Effector memory CD8-positive, alpha-beta T cell (primary cell): ENCODE results near the gene MXRA7.
"Not testable (repeated sequence)": the region's sequence is repeated elsewhere in the genome, so short reads cannot be mapped to it uniquely, and the experiment has no call there.

ENCODE experiments used
- ATAC-seq: fragments of 150-1000 bp; cut with Tn5 transposase; replicated peaks from 2 replicates; pipeline ENCODE4 v1.10.0; 2021; ENCODE audit warnings: mild to moderate bottlenecking, moderate library complexity
- DNase-seq, 3 experiments: peaks; one replicate each; pipeline ENCODE4 v3.0.0; 2021
- H3K27ac Mint-ChIP-seq, 2 donors: one replicate each; pipeline ENCODE4 v1.8.0; 2022; ENCODE audit warnings: mild to moderate bottlenecking in 2 of 2, mixed read lengths in 2 of 2, moderate library complexity in 2 of 2
- H3K27me3 Mint-ChIP-seq, 2 donors: one replicate each; pipeline ENCODE4 v1.8.0; 2022; ENCODE audit warnings: mixed read lengths in 2 of 2
- H3K36me3 Mint-ChIP-seq: one replicate; pipeline ENCODE4 v1.8.0; 2022; ENCODE audit warnings: mild to moderate bottlenecking, moderate library complexity, mixed read lengths; ENCODE audit not compliant: insufficient read depth
- H3K4me1 Mint-ChIP-seq, 2 donors: one replicate each; pipeline ENCODE4 v1.8.0; 2022; ENCODE audit warnings: low read depth in 2 of 2, mixed read lengths in 2 of 2
- H3K4me3 Mint-ChIP-seq, 2 donors: one replicate each; pipeline ENCODE4 v1.8.0; 2022; ENCODE audit warnings: mild to moderate bottlenecking in 2 of 2, mixed read lengths in 2 of 2, moderate library complexity in 2 of 2
- H3K9me3 Mint-ChIP-seq, 2 donors: one replicate each; pipeline ENCODE4 v1.8.0; 2022; ENCODE audit warnings: mixed read lengths in 2 of 2
- total RNA-seq, 9 experiments: gene quantifications; one replicate each; lab custom pipeline; 2026; lab: John Stamatoyannopoulos, UW

Gene MXRA7, protein sequence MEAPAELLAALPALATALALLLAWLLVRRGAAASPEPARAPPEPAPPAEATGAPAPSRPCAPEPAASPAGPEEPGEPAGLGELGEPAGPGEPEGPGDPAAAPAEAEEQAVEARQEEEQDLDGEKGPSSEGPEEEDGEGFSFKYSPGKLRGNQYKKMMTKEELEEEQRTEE
- total RNA-seq = 2.9 to 79.3 (median 25.9) reads per million in 9 experiments

- DNase-seq = peak; percentile 49 to 53 (median 50)
- no peaks in the 10 kb centered on the region for H3K9me3 Mint-ChIP-seq
- H3K4me1 Mint-ChIP-seq = peaks cover 38 to 45% of the 10 kb centered on the region in 2 donors
- peak within 1 kb of the TSS; percentile 72 to 73 for H3K4me3 Mint-ChIP-seq
- ATAC-seq = peak; percentile 62
- no peaks in the 10 kb centered on the region for H3K27me3 Mint-ChIP-seq
- peaks cover 39% of the 10 kb centered on the region for H3K36me3 Mint-ChIP-seq
- peak within 1 kb of the TSS; percentile 60 to 78 for H3K27ac Mint-ChIP-seq
Measured at GRCh38 chr17:76710863-76711611, at the start of gene MXRA7. MXRA7 (minus strand) TSS chr17:76710965; CDS start chr17:76710946, 19 bp downstream.

GRCh38 chr17:76758570-76758969, 47.8 kb upstream of the MXRA7 start:
- DNase-seq (no peak), ATAC-seq (no peak)
- Mint-ChIP-seq H3K4me1 (peaks cover under 1 to 1% of the 10 kb centered on the region in 2 donors), H3K36me3 (peaks cover 6% of the 10 kb centered on the region), H3K27me3 (no peaks in the 10 kb centered on the region), H3K27ac (no peak overlapping the region), H3K9me3 (no peaks in the 10 kb centered on the region), H3K4me3 (no peak overlapping the region)

- H3K4me1 Mint-ChIP-seq = peaks cover 8 to 13% of the 10 kb centered on the region in 2 donors
- H3K9me3 Mint-ChIP-seq = no peaks in the 10 kb centered on the region
- DNase-seq (no peak), ATAC-seq (no peak)
- peaks cover 10% of the 10 kb centered on the region for H3K36me3 Mint-ChIP-seq
- H3K27me3 Mint-ChIP-seq = no peaks in the 10 kb centered on the region
- H3K4me3 Mint-ChIP-seq = no peak overlapping the region
- peak overlapping the region in 1 of 2 donors; percentile 2 for H3K27ac Mint-ChIP-seq
Measured at GRCh38 chr17:76757256-76757655, 46.5 kb upstream of the MXRA7 start.

DNA sequence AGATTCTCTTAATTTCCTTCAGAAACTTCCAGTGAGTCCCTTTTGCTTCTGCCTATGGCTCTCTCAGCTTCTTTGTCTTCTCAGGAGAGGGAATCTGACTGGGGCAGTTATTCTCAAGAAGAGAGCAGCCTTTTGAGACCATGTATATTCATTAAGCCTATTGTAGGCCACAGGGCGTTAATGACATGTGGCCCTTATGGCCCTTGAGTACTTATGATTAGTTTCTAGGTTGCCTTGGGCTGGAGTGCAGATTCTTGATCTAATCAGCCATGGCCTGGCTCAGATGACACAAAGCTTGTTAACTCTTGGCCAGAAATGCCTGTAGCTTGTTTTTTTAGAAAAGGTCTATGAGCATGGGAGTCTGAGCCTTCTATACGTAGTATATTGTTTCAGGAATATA, 44.5 kb upstream of the MXRA7 start:
- Mint-ChIP-seq H3K4me3 (no peak overlapping the region), H3K36me3 (peaks cover 10% of the 10 kb centered on the region), H3K27ac (no peak overlapping the region), H3K4me1 (peaks cover 10 to 17% of the 10 kb centered on the region in 2 donors), H3K9me3 (no peaks in the 10 kb centered on the region), H3K27me3 (no peaks in the 10 kb centered on the region)
- ATAC-seq = no peak
- no peak for DNase-seq

DNA sequence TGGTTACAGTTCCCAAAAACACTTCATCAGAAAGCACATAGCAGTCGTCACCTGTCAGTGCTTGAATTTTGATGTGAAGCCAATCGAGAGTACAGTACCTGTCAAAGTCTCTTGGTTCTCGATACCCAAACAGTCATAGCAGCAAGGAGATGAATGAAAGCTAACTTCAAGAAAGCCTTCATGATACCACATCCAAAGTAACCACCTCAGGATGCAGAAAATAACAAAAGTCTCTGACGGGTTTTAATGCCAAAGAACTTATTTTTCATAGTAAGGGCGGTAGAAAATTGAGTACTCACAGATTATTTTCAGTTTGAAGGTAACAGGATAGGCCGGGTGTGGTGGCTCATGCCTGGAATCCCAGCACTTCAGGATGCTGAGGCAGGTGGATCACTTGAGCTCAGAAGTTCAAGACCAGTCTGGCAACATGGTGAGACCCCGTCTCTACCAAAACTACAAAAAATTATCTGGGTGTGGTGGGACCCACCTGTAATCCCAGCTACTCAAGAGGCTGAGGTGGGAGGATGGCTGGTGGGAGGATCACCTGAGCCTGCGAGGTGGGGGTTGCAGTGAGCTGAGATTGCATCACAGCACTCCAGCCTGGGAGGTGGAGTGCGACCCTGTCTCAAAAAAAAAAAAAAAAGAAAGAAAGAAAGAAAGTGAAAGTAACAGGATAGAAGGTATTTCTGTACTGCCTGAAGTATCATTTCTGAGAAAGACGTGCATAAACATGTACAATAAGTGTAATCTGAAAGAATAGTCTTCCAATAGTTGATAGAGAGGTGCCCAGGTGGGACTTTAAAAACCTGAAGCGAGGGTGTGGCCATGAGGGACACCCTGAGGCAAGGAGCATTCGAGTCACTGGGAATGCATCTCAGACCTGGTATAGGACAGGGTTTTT, 42.5 kb upstream of the MXRA7 start:
- Mint-ChIP-seq H3K9me3 (no peaks in the 10 kb centered on the region), H3K27ac (peak overlapping the region; percentile 94 to 99), H3K4me3 (peak overlapping the region; percentile 93 to 94), H3K4me1 (peaks cover 10 to 17% of the 10 kb centered on the region in 2 donors), H3K27me3 (no peaks in the 10 kb centered on the region), H3K36me3 (peaks cover 24% of the 10 kb centered on the region)
- DNase-seq (no peak), ATAC-seq (peak; percentile 62)

DNA sequence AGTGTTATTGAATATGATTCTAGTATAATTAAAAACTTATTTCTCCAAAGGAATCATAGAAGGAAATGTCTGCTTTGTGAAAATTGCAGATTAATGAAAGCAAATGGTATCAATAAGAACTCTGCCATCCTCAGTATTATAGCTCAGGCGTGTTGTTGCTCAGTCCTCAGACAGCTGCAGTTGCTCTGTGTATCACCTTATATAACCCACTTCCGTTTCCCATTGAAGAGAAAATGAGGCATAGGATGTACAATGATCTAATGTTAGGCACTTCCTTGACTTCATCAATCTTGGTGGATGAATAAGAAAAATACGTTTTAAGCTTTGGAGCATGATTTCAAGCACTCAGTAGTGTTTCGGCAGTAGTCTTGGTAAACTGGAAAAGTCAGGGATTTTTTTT, 41.2 kb upstream of the MXRA7 start:
- ATAC-seq = peak; percentile 85
- no peaks in the 10 kb centered on the region for H3K9me3 Mint-ChIP-seq
- H3K27me3 Mint-ChIP-seq = no peaks in the 10 kb centered on the region
- H3K36me3 Mint-ChIP-seq = peaks cover 26% of the 10 kb centered on the region
- no peak for DNase-seq
- peaks cover 10 to 17% of the 10 kb centered on the region in 2 donors for H3K4me1 Mint-ChIP-seq
- peak overlapping the region; percentile 93 to 94 for H3K4me3 Mint-ChIP-seq
- peak overlapping the region; percentile 94 to 99 for H3K27ac Mint-ChIP-seq

DNA sequence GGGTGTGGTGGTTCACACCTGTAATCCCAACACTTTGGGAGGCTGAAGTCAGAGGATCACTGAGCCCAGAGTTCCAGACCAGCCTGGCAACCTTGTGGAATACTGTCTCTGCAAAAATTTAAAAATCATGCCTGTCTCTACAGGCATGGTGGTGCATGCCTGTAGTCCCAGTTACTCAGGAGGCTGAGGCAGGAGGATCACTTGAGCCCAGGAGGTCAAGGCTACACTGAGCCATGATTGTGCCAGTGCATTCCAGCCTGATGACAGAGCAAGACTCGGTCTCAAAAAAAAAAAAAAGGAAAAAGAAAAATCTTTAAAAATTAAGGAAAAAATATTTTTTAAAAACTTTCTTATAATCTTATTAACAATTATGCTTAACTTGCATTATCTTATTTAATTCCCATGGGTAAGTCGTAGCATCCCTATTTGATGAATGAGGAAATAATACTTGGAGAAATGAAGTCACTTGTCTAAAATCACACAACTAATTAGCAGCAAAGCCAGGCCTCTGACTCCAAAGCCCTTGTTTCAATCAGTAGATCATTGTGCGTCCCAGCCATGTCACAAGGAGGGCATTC, 40.7 kb upstream of the MXRA7 start:
- H3K27me3 Mint-ChIP-seq = no peaks in the 10 kb centered on the region
- peaks cover 10 to 17% of the 10 kb centered on the region in 2 donors for H3K4me1 Mint-ChIP-seq
- H3K4me3 Mint-ChIP-seq = peak overlapping the region in 1 of 2 donors; percentile 93
- H3K9me3 Mint-ChIP-seq = no peaks in the 10 kb centered on the region
- DNase-seq = no peak
- peak overlapping the region; percentile 94 to 99 for H3K27ac Mint-ChIP-seq
- H3K36me3 Mint-ChIP-seq = peaks cover 30% of the 10 kb centered on the region
- no peak for ATAC-seq

DNA sequence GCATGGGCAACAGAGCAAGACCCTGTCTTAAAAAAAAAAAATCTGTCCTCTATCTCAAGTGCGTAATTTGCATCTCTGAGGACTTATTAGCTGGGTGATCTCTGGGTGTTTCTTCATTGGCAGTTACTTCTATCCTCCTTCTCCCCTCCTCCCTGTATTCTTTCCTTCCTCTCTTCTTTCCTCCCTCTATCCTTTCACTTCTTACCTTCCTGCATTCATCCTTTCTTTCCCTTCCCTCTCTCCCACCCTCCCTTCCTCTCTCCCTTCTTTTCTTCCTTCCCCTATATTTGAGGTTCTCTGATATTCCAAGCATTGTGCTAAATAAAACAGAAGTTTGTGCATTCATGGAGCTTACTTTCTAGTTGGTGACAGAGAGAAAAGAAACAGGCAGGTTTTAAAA, 37.9 kb upstream of the MXRA7 start:
- no peaks in the 10 kb centered on the region for H3K27me3 Mint-ChIP-seq
- no peaks in the 10 kb centered on the region for H3K9me3 Mint-ChIP-seq
- DNase-seq (no peak), ATAC-seq (no peak)
- no peak overlapping the region for H3K4me3 Mint-ChIP-seq
- H3K4me1 Mint-ChIP-seq = peaks cover 10 to 17% of the 10 kb centered on the region in 2 donors
- peak overlapping the region in 1 of 2 donors; percentile 62 for H3K27ac Mint-ChIP-seq
- peaks cover 32% of the 10 kb centered on the region for H3K36me3 Mint-ChIP-seq

- H3K27me3 Mint-ChIP-seq = no peaks in the 10 kb centered on the region
- no peak overlapping the region for H3K4me3 Mint-ChIP-seq
- peaks cover 2 to 9% of the 10 kb centered on the region in 2 donors for H3K4me1 Mint-ChIP-seq
- H3K36me3 Mint-ChIP-seq = peaks cover 35% of the 10 kb centered on the region
- no peak for ATAC-seq
- peak overlapping the region in 1 of 2 donors; percentile 62 for H3K27ac Mint-ChIP-seq
- H3K9me3 Mint-ChIP-seq = no peaks in the 10 kb centered on the region
- no peak for DNase-seq
Measured at GRCh38 chr17:76747716-76748363, 37.1 kb upstream of the MXRA7 start.

- not testable (repeated sequence) for H3K27me3 Mint-ChIP-seq, ATAC-seq, DNase-seq, H3K4me3 Mint-ChIP-seq, H3K27ac Mint-ChIP-seq, H3K9me3 Mint-ChIP-seq, H3K4me1 Mint-ChIP-seq
- H3K36me3 Mint-ChIP-seq = peaks cover 51% of the 10 kb centered on the region
Measured at GRCh38 chr17:76745785-76746184, 35.0 kb upstream of the MXRA7 start.

DNA sequence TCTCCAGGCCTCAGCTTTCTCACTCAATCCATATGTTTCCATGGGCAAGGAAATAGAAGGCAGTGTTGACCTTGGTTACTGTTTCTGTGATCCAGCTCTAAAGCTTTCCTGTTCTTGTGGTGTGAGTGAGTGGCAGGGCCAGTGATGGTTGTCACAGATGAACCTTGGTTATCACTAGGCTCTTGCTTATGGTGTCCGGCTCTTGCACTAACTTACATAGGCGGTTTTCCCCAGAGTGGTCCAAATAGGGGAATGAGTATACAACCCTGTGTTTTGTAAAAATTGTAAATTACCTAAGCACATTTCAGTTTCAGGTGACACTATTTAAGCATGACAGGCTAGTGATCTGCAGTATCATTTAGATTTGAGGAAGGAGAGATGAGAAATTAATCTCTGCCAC, 34.0 kb upstream of the MXRA7 start:
- peaks cover 0 to 3% of the 10 kb centered on the region in 2 donors for H3K4me1 Mint-ChIP-seq
- no peaks in the 10 kb centered on the region for H3K9me3 Mint-ChIP-seq
- H3K27me3 Mint-ChIP-seq = no peaks in the 10 kb centered on the region
- DNase-seq (no peak), ATAC-seq (no peak)
- no peak overlapping the region for H3K4me3 Mint-ChIP-seq
- H3K36me3 Mint-ChIP-seq = peaks cover 48% of the 10 kb centered on the region
- H3K27ac Mint-ChIP-seq = no peak overlapping the region

DNA sequence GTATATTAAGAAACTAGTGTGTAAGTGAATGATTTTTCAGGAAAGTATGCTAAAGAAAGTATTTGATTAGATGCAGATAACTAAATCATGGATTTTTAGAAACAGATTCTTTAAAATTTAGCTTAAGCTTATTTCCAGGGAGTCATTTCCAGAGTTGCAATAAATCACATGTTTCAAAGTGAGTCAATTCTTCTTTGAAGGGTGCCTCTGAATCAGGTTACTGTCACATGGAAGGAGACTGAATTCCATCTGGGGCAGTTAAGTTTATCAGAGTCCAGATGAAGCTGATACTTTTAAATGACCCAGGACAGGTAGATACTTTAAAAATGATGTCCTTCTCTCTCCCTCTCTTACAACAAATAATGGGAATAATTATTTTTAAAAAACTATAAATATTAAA, 32.2 kb upstream of the MXRA7 start:
- no peak for DNase-seq
- H3K27me3 Mint-ChIP-seq = no peaks in the 10 kb centered on the region
- H3K4me1 Mint-ChIP-seq = peaks cover 11 to 13% of the 10 kb centered on the region in 2 donors
- H3K27ac Mint-ChIP-seq = no peak overlapping the region
- no peak for ATAC-seq
- H3K9me3 Mint-ChIP-seq = no peaks in the 10 kb centered on the region
- peaks cover 37% of the 10 kb centered on the region for H3K36me3 Mint-ChIP-seq
- H3K4me3 Mint-ChIP-seq = no peak overlapping the region
